NCI-H146 treated with DMSO at 0.1 percent for 48 hours (cell line): ENCODE results near the gene COX7A2L.
"Not testable (repeated sequence)": the region's sequence is repeated elsewhere in the genome, so short reads cannot be mapped to it uniquely, and the experiment has no call there.

ENCODE experiments used
- DNase-seq: peaks from one replicate; lab custom pipeline; 2025; ENCODE audit not compliant: unreplicated experiment; lab: John Stamatoyannopoulos, UW

Gene COX7A2L

DNA sequence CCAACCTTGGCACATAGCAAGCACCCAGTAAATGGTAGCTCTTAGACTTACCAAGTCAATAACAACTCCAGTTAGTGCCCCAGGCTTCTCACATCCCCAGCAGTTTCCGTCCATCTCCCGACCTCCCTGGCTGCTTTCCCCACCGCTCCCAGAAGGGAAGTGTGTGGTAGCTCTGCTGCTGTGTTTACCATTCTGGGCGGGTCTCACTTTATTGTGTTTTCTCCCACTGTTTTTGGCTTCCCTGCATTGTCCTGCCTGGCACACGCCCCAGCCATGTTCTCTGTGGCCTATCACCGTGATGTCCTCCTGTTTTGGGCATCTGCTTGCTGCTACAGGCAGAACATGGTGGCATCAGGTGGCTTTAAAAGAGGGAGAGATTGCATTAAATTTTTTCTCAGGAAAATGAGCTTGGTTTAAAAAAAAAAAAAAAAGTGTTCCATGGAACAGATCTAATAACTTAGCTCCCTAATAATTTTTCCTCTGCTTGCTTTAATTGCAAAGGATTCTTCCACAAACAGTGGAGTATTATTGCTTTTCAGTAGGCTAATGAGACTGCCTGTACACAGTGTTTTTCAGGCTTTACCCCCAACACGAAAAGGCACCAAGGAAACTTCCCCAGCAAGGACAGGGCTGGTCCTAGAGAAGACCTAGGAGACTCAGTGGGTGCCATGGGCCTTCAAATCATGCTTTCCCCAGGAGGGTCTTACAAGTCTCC lies 8.0 kb upstream of the COX7A2L start:
- peak; percentile 62 for DNase-seq

DNA sequence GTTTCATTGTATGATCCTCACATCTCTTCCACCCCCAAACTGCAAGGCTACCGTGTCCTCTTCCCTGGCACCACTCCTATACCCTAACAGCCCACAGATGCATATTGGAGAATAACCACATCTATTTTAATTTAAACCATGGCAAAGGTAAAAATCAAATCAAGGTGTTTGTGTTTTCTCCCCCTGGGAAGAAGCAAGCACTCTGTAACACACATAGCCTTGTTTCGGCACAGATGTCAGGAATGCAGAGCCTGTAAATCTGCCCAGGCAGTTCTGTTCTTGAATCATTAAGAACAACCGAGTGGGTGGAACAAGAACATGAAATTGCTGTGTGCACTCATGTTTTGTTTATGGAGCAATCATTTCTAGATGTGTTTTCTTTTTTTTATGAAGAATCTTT lies 6.8 kb upstream of the COX7A2L start:
- DNase-seq, result no peak

DNA sequence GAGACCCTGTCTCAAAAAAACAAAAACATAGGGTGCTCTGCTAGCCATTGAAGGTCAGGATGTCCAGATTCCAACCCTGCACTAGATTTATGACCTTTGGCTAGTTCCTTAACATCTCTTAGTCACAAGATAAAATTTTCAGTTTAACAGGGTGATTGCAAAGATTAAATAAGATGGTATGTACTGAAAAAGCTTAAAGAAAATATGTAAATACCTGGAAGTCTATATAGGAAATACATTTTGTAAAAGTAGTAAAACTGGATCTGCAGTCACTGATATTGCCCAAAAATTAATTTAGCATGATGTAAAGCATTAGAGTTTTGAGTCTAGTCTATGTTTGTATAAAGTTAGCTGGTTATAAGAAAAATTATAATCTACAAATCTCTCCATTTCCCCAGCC lies 5.4 kb upstream of the COX7A2L start:
- DNase-seq, result no peak

GRCh38 chr2:42364658-42365057 lies 3.6 kb upstream of the COX7A2L start:
- no peak for DNase-seq

DNA sequence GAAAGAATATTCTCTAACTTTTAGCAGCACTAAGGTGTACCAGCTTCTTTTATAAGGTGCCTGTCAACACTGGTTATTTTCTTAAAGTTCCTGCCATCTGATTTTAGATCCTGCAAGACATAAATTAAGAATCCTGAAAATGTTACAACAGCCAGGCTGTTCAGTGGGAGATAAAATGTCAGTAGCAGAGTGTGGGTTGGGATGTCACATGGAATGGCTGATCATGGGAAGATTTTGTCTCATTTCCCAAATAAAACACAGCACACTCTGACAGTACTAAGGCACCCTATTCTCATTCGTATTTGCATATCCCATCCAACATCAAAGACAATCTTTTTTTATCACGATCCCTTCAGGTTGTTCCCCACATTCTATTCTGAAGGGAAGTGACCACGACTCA lies 2.4 kb upstream of the COX7A2L start:
- no peak for DNase-seq

DNA sequence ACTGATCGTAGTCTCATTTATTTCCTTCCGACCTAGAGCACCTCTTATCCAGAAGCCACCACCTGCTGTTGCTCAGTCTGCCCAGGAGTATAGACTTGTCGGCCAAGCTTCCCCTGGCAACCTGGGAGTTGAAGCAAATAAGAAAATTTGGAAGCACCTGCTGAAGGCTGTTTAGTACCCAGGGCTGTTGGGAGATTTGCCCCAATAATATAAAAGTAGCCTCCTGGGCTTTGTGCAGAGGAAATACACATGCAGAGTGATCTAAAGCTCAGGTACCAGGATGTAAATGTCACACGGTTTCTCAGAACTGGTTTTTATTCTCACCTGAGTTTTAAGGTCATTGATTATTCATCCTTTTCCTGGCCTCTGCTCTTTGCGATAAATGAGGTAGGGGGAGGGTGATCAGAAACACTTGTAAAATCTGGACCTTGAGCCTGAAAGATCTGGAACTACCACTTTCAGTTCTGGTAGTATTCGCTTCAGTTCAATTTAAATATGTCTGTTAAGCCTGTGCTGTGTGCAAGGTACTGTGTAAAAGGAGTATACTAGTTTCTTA lies 789 bp upstream of the COX7A2L start:
- no peak for DNase-seq

DNA sequence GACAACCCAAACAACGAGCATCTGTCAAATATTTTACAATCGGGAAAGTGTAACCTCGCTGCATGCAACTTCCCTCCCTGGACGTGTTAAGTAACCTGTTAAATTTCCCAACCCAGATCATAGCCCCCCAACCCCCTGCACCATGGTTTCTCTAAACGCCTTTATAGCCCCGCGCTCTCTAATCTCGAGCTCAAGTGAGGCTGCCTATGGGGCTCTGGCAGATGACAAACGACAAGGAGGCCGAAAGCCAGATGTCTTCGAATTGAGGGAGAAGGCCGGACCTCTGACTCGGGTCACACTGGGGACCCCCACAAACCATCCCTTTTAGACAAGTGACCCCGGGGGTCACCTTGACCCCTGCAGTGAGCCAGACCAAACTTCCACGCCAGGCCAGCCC lies 526 bp downstream of the COX7A2L start:
- DNase-seq, result no peak

- DNase-seq, result no peak
Measured at GRCh38 chr2:42359965-42360483, 993 bp downstream of the COX7A2L start.

DNA sequence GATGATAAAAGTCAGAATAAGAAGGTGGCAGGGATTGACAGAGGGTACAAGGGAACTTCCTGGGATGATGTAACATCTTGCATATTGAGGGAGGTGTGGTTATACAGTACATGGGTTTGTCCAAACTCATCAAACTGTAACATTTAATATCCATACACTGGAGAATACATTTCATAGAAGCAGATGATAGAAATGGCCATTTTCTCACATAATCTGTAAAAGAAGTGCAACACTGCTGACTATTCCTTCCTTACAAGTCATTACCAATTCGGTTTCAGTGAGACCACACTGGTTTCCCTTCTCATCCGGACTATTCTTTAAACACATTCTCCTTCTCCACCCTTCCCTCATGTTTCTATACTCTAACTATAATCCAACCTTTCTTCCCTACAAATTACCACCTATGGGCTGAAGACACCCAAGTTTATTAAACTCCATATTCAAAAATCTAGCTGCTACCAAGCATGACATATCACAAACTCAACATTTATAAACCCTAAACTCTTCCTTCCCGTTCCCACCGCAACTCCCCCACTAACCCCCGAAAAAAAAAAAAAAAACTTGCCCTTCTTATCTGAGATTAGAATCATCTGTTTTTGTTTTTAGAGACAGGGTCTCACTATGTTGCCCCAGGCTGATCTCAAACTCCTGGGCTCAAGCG lies 1.6 kb downstream of the COX7A2L start:
- DNase-seq, result no peak

DNA sequence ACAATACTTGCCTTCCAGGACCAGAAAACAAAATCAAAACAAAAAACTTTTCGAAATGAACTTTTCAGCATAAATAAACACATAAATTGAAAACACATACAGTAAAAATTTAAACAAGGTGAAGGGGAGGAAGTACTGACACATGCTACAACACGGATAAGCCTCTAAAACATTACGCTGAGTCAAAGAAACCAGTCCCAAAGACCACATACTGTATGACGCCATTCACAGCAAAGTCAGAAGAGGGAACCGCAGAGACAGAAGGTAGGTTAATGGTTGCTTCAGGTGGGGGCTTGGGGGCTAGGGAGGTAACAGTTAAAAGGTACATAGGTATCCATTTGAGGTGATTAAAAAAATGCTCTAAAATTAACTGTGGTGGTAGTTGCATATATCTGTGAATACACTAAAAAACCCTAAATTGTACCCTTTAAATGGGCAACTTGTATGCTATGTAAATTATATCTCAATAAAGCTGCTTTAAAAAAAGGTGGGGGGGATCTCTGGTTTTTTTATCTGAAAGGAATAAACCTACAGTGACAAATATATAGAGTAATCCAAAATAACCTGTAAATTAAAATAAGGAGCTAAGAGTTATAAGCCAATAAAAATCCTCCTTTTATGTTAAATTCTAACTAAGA lies 7.1 kb downstream of the COX7A2L start:
- no peak for DNase-seq

DNA sequence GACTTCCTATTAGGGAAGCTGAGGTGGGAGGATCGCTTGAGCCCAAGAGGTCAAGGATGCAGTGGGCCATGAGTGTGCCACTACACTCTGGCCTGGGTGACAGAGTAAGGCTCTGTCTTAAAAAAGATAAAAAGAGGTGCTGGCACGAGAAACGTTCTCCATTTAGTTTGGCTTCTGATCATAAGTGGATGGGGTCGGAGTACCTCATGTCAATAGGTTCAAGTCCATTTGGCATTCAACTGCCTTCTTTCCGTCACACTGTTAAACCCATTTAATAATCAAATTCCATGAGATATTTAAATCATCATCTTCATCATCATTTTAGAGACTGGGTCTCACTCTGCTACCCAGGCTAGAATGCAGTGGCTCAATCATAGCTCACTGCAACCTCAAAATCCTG lies 9.2 kb downstream of the COX7A2L start:
- DNase-seq, result no peak

DNA sequence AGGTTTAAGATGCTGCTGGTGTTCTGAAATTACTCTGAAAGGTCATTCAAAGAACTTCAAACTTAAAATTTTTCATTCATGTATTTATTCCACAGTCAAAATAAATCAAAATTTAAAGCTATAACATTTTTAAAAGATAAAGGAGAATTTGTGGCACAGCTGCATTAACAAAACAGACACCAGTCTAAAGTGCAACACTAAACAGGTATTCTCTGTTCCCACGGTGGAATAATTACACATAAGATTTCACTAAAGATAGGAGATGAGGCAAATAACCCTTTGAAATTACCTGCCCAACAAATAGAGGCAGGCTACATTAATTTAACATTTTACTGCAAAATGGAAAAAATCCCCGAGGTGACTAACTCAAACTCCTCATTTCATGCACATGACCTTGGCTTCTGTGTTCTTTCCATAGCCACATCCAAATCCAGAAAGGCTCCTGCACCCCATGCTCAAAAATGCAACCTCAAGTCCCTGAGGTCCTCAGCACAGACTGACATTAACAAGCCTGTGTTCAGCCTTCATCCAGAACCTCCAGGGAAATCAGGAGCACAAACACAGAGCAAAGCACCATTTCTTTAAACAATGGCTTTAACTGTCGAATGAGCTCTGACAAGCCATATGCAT lies 10.5 kb downstream of the COX7A2L start:
- DNase-seq, result no peak

- no peak for DNase-seq
Measured at GRCh38 chr2:42348113-42348805, 12.8 kb downstream of the COX7A2L start.

- DNase-seq, result not testable (repeated sequence)
Measured at GRCh38 chr2:42347518-42347917, 13.5 kb downstream of the COX7A2L start.

- DNase-seq, result not testable (repeated sequence)
Measured at GRCh38 chr2:42346856-42347255, 14.2 kb downstream of the COX7A2L start.

- DNase-seq, result no peak
Measured at GRCh38 chr2:42345986-42346385, 15.0 kb downstream of the COX7A2L start.

DNA sequence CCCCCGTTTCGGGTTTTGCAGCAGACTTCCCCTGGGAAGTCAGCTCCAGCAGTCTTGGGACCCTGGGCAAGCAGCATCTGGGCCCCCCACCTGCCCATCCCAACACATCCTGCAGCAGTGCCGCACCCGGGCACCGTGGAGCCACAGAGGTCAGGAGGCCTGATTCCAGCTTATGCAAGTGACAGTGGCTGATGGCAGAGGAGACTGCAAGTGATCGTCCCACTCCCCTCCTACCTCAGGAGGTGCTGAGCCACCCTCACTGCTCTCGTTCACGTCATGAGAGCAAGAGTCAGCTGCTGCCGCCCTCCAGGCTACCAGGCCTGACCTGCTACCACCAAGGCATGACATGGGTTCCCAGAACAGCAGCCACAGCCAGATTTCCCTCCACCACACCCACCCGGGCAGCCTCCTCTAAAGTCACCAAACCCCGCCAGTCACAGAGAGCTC lies 18.2 kb downstream of the COX7A2L start:
- DNase-seq, result no peak

DNA sequence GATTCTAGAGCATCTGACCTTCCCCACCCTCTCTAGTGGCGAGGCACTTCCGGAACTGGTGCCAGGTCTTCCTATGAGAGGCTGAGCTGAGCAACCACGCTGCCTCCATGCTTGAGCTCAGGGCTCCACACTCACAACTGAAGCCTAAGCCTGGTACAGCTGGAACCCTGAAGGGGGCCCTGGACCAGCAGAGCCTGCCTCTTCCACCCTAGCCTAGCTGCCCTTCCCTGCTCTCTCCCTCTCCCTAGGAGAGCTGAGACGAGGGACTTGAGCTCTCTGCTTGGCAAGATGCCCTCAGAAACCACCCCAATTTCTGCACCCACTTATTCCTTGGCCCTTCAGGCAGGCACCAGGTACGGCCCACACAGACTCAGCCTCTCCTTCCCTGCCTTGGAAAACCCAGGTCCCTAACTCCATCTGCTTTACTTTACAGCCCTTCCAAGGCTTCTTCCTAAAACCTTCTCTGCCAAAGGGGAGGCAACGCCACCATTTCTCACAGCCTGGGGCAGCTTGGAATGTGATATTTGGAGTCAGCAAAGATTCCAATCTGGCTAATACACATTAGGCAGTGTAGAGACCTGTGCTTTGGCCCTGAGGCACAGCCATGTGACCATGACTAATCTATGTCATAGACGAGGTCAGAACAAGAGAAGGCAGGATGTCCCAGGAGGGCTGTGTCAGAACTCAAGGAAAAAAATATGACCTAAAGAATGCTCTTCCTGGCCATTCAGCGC lies 18.8 kb downstream of the COX7A2L start:
- no peak for DNase-seq

GRCh38 chr2:42340938-42341636 lies 19.9 kb downstream of the COX7A2L start:
- no peak for DNase-seq
